GM12875 (cell line): ENCODE data around the gene PARD3B.

Experiments used
- H3K4me3 ChIP-seq: one replicate; pipeline ENCODE4 v1.5.1; 2011; ENCODE audit warnings: low read depth, low read length, control low read depth
- CTCF ChIP-seq: IDR thresholded peaks from 2 replicates; pipeline ENCODE4 v1.5.1; 2011; ENCODE audit warnings: low read depth, mild to moderate bottlenecking, control low read depth, inconsistent platforms, low read length, moderate library complexity, borderline replicate concordance; ENCODE audit not compliant: insufficient read depth

Gene PARD3B

GRCh38 chr2:205501826-205502225 lies 956.6 kb downstream of the PARD3B start:
- no peak overlapping the region for H3K4me3 ChIP-seq
- no peak for TF ChIP-seq CTCF

GRCh38 chr2:205505371-205505770 lies 960.1 kb downstream of the PARD3B start:
- no peak overlapping the region for H3K4me3 ChIP-seq
- TF ChIP-seq CTCF = no peak

GRCh38 chr2:205509655-205510054 lies 964.4 kb downstream of the PARD3B start:
- TF ChIP-seq CTCF = no peak
- H3K4me3 ChIP-seq = no peak overlapping the region

GRCh38 chr2:205510345-205510744 lies 965.1 kb downstream of the PARD3B start:
- no peak for TF ChIP-seq CTCF
- no peak overlapping the region for H3K4me3 ChIP-seq

- no peak overlapping the region for H3K4me3 ChIP-seq
- TF ChIP-seq CTCF = no peak
Measured at GRCh38 chr2:205511221-205511620, 965.9 kb downstream of the PARD3B start.

- no peak overlapping the region for H3K4me3 ChIP-seq
- TF ChIP-seq CTCF = no peak
Measured at GRCh38 chr2:205511641-205512040, 966.4 kb downstream of the PARD3B start.

GRCh38 chr2:205520311-205520710 lies 975.0 kb downstream of the PARD3B start:
- no peak overlapping the region for H3K4me3 ChIP-seq
- TF ChIP-seq CTCF = no peak
